NCI-H2196 treated with DMSO at 0.1 percent for 48 hours (cell line): ENCODE results near the gene CELSR2.
"Not testable (repeated sequence)": the region's sequence is repeated elsewhere in the genome, so short reads cannot be mapped to it uniquely, and the experiment has no call there.

Experiments used
- DNase-seq: peaks from one replicate; lab custom pipeline; 2025; ENCODE audit not compliant: unreplicated experiment; lab: John Stamatoyannopoulos, UW

The CELSR2 gene

GRCh38 chr1:109277434-109278204 is 28.3 kb downstream of the CELSR2 start:
- peak; percentile 72 for DNase-seq

DNA sequence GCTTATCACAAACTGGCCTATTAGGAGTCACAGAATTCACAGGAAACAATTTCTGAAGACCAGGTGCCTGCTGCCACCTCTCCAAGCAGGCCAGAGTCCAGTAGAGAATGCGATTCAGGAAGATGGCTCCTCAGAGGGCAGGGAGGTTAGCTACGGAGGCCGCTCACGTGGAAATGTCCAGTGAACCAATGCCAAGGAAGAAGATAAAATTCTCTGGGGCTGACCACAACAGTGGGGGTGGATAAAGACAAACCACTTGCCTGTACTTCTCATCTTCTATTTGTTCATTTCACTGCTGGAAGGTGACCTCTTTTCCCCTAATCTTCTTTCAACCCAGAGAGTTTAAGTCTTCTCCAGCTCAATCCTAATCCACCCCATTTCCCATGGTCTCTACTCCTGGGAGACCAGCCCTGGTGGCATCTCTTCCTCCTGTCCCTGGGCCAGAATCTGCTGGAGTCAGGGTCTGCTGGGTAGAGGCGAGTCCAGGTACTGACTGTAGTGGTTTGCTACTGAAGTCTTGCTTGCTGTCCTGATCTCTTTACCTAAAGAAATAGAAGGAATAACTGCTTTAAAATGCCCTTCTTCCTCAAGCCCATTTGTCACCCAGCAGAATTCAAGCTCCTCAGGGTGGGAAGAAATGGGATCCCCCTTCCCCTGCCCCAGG is 30.4 kb downstream of the CELSR2 start:
- no peak for DNase-seq

GRCh38 chr1:109280862-109281261 is 31.5 kb downstream of the CELSR2 start:
- no peak for DNase-seq

GRCh38 chr1:109281680-109282496 is 32.5 kb downstream of the CELSR2 start:
- no peak for DNase-seq

GRCh38 chr1:109282497-109282951 is 33.2 kb downstream of the CELSR2 start:
- DNase-seq: no peak

DNA sequence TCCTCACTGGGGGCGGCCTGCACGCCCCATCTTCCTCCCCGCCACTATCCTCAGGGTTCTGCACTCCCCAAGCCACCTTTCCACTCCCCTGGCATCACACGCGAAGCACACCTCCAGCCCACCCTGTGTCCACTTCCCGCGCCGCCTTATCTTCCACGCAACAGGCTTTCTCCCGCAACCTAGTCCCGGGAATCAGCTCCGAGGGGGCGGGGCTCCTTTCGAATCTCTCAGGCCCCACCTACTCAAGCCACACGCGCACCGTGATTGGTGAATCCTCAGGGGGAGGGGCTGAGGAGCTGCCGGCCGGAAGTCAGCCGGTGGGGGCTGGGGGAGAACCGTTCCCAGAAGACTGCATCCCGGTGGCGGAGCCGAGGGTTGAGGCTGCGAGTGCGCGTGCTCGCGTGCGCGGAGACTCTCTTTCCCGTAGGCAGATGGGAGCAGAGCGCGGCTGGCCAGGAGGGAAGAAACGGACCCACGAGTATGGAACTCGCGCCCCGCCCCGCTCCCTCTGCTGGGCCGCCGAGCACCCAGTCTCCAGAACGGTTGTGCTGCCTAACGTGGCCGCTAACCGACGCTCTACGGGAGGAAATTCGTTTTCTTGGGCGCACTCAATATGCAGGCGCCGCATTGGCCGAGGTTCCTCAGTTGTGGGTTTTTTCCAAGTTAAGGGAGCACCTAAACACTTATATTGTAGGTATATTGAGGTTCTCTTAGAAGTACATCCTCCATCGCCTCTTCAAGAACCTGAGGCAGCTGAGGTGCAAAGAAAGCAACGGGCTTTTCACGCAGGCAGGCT is 33.8 kb downstream of the CELSR2 start, which contains the start of gene PSRC1:
Gene PSRC1 (minus strand): TSS at position 194 of the 796 bp plus-strand sequence.
- DNase-seq: peak; percentile 96

GRCh38 chr1:109283748-109284600 is 34.6 kb downstream of the CELSR2 start:
- DNase-seq: no peak

DNA sequence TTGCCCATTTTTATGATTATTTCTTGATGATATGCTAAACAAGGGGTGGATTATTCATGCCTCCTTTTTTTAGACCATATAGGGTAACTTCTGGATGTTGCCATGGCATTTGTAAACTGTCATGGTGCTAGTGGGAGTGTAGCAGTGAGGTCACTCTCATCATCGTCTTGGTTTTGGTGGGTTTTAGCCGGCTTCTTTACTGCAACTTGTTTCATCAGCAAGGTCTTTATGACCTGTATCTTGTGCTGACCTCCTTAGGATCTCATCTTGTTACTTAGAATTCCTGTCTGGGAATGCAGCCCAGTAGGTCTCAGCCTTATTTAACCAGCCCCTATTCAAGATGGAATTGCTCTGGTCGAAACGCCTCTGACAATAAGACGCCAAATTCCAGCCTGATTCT is 37.4 kb downstream of the CELSR2 start:
- DNase-seq: not testable (repeated sequence)

- DNase-seq: no peak
Measured at GRCh38 chr1:109290137-109290536, 40.8 kb downstream of the CELSR2 start.

GRCh38 chr1:109290998-109291397 is 41.7 kb downstream of the CELSR2 start:
- DNase-seq: no peak

- no peak for DNase-seq
Measured at GRCh38 chr1:109292364-109292763, 43.0 kb downstream of the CELSR2 start.

GRCh38 chr1:109293026-109293425 is 43.7 kb downstream of the CELSR2 start:
- DNase-seq: no peak

GRCh38 chr1:109294481-109294880 is 45.1 kb downstream of the CELSR2 start:
- DNase-seq: no peak

DNA sequence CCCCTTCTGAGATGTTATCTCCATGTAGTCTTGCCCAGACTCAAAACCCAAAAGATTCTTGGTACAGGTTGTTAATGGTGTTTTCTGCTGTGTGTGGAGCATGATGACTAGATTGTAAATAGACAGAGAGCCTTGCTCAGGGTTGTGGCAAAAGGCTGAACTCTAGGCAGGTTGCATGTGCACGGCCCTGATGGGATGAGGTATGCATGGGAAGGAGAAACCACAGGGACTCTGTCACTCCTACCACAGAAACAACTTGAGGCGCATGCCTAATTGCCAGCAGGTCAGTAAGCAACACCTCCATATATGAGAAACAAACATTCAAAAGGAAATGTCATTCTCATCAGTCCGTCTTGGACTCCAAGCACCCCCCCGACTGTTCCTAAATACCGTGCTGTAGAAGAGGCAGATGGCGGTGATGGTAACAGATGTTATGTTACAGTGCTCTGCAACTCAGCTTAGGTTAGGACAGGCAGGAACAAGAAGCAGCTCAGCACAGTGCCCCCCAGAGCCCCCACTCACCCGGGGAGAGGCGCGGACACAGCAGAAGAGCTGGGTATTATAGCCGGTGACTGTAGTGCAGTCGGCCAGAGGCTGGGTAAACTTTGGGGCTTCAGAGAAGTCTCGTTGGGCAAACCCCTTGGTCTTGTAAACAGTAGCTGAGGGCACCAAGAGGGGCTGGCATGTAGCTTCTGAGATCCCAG is 46.5 kb downstream of the CELSR2 start:
- no peak for DNase-seq

DNA sequence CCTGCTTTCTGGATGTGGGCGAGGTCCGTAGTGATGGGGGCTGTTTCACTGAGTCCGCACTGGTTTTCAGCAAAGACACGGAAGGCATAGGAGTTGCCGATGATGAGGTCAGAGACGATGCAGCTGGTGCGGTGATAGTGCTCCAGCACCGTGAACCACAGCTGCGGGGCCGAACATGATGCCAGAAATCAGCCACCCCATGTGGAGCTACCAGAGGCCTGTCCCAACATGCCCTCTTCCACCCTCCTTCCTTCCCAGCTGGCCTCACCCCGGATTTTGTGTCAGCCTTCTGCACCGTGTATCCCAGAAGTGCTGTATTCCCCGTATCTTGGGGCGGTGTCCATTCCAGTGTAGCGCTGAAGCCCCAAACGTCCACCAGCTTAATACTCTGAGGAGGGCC is 47.4 kb downstream of the CELSR2 start:
- no peak for DNase-seq

- DNase-seq: no peak
Measured at GRCh38 chr1:109298666-109299557, 49.6 kb downstream of the CELSR2 start.

- DNase-seq: no peak
Measured at GRCh38 chr1:109299558-109300343, 50.4 kb downstream of the CELSR2 start.
